Effector memory CD8-positive, alpha-beta T cell (primary cell): ENCODE results near the gene LST1.

Experiments
- ATAC-seq: fragments of 150-1000 bp; cut with Tn5 transposase; replicated peaks from 2 replicates; pipeline ENCODE4 v1.10.0; 2021; ENCODE audit warnings: mild to moderate bottlenecking, moderate library complexity
- DNase-seq, 3 experiments: peaks; one replicate each; pipeline ENCODE4 v3.0.0; 2021
- H3K27ac Mint-ChIP-seq, 2 donors: one replicate each; pipeline ENCODE4 v1.8.0; 2022; ENCODE audit warnings: mild to moderate bottlenecking in 2 of 2, mixed read lengths in 2 of 2, moderate library complexity in 2 of 2
- H3K27me3 Mint-ChIP-seq, 2 donors: one replicate each; pipeline ENCODE4 v1.8.0; 2022; ENCODE audit warnings: mixed read lengths in 2 of 2
- H3K36me3 Mint-ChIP-seq: one replicate; pipeline ENCODE4 v1.8.0; 2022; ENCODE audit warnings: mild to moderate bottlenecking, moderate library complexity, mixed read lengths; ENCODE audit not compliant: insufficient read depth
- H3K4me1 Mint-ChIP-seq, 2 donors: one replicate each; pipeline ENCODE4 v1.8.0; 2022; ENCODE audit warnings: low read depth in 2 of 2, mixed read lengths in 2 of 2
- H3K4me3 Mint-ChIP-seq, 2 donors: one replicate each; pipeline ENCODE4 v1.8.0; 2022; ENCODE audit warnings: mild to moderate bottlenecking in 2 of 2, mixed read lengths in 2 of 2, moderate library complexity in 2 of 2
- H3K9me3 Mint-ChIP-seq, 2 donors: one replicate each; pipeline ENCODE4 v1.8.0; 2022; ENCODE audit warnings: mixed read lengths in 2 of 2
- total RNA-seq, 9 experiments: gene quantifications; one replicate each; lab custom pipeline; 2026; lab: John Stamatoyannopoulos, UW

The LST1 gene
- total RNA-seq: 1.3 to 11.4 (median 3.6) reads per million in 9 experiments

DNA sequence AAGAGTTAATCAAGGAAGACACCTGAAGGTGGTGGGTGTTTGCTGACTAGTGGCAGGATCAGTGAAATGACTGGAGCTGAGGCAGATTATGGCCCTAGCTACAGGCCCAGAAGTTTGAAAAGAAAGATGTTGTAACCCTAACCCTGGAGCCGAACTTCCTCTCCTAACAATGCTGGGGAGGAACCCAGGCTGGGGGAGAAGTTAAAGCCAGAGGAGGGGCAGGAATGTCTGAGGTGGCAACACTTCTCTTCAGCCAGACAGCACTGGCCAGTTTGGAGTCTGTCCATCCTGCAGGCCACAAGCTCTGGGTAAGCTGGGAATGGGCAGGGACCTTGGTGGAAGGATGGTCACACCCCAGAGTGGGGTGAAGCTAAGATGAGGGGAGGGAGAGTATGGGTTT lies at the start of gene LST1:
TSS of gene LST1 (plus strand) at position 270 of the 400 bp plus-strand sequence. CDS start 1,023 bp downstream, outside the sequence.
- no peaks in the 10 kb centered on the region for H3K27me3 Mint-ChIP-seq
- peaks cover 29% of the 10 kb centered on the region for H3K36me3 Mint-ChIP-seq
- H3K9me3 Mint-ChIP-seq: no peaks in the 10 kb centered on the region
- peaks cover 67 to 72% of the 10 kb centered on the region in 2 donors for H3K4me1 Mint-ChIP-seq
- DNase-seq (no peak), ATAC-seq (no peak)
- H3K4me3 Mint-ChIP-seq: peak within 1 kb of the TSS; percentile 72 to 77
- H3K27ac Mint-ChIP-seq: peak within 1 kb of the TSS; percentile 88 to 95

DNA sequence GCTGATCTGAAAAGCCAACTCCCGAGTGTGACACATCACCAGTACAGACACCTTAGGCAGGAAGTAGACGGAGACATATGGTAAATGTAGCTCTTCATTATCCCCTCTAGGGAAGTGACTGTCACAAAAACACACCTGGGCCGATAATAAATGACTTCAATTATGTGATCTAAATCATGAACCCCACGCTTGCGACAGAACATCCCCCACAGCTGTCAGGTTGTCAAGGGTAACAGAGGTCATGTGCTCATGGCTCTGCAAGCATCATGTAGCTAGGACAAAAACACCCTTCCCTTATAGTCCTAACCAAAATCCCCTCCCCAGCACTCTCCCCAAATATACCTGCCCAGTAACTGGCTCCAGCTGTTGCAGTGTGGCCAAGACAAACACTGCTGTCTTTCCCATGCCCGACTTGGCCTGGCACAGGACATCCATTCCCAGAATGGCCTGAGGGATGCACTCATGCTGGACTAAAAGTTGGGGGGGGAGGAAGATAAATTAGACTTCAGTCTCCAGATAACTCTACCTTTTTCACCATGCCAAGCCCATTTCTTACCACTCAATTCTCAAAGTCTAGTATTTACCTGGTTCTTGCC lies 47.2 kb upstream of the LST1 start:
- ATAC-seq (no peak), DNase-seq (no peak)
- Mint-ChIP-seq H3K27me3 (no peaks in the 10 kb centered on the region), H3K9me3 (no peaks in the 10 kb centered on the region), H3K4me3 (peak overlapping the region; percentile 94 to 98), H3K36me3 (peaks cover 86% of the 10 kb centered on the region), H3K27ac (peak overlapping the region; percentile 92 to 99), H3K4me1 (peaks cover 40 to 47% of the 10 kb centered on the region in 2 donors)

DNA sequence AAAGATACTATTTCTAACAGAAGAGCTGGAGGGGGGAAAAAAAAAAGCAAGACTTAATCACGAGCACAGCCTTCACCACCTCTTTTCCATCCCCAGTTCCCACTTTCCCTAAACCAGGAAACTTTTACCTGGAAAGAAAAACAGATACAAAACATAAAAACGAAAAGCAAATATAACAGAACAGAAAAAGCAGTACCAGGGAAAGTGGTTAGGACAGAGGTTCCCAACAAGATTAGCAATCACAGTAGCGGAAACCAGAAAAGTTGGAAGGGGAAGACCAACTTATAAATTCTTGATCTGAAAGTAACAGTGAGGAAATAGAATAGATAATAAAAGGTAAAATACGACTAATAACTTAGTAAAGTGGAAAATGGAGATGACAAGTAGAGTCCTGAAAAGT lies 45.4 kb upstream of the LST1 start:
- no peaks in the 10 kb centered on the region for H3K27me3 Mint-ChIP-seq
- H3K36me3 Mint-ChIP-seq: peaks cover 71% of the 10 kb centered on the region

DNA sequence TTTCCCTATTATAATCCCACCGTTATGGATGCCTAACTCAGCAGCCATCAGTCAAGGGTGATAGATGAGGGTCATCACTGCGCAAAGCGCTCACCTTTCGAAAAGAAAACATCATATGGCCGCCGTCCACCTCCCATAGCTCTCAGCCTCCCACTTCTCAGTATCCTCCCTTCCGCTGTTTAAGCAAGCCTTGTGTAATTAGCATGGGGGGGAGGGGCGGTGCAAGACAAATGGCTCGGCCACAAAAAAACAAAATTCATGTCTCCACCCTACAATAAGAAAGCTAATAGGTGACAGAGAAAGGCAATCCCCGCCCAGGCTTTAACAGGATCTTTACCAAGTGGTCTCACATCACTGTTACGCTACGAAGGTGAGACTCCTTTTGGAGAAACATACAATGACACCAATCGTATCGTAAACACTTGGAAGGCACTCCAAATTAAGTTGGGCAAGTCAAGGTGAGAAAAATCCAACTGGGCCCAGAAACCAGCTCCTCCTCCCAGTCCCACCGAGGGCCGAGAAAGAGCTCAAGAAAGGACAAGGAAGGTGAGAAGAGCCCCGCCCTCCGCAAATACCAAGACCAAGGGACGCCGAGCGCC lies 44.9 kb upstream of the LST1 start:
- DNase-seq: peak; percentile 70 to 83 (median 77)
- Mint-ChIP-seq H3K27me3 (no peaks in the 10 kb centered on the region), H3K4me3 (peak overlapping the region; percentile 94 to 98), H3K9me3 (no peaks in the 10 kb centered on the region), H3K36me3 (peaks cover 66% of the 10 kb centered on the region), H3K4me1 (peaks cover 33 to 43% of the 10 kb centered on the region in 2 donors), H3K27ac (peak overlapping the region; percentile 99)
- peak; percentile 53 for ATAC-seq

More for the DNA sequence above, 45.4 kb upstream of the LST1 start:
- ATAC-seq (no peak), DNase-seq (no peak)
- H3K27ac Mint-ChIP-seq: peak overlapping the region; percentile 99
- H3K4me3 Mint-ChIP-seq: peak overlapping the region; percentile 94 to 98
- no peaks in the 10 kb centered on the region for H3K9me3 Mint-ChIP-seq
- H3K4me1 Mint-ChIP-seq: peaks cover 33 to 47% of the 10 kb centered on the region in 2 donors

DNA sequence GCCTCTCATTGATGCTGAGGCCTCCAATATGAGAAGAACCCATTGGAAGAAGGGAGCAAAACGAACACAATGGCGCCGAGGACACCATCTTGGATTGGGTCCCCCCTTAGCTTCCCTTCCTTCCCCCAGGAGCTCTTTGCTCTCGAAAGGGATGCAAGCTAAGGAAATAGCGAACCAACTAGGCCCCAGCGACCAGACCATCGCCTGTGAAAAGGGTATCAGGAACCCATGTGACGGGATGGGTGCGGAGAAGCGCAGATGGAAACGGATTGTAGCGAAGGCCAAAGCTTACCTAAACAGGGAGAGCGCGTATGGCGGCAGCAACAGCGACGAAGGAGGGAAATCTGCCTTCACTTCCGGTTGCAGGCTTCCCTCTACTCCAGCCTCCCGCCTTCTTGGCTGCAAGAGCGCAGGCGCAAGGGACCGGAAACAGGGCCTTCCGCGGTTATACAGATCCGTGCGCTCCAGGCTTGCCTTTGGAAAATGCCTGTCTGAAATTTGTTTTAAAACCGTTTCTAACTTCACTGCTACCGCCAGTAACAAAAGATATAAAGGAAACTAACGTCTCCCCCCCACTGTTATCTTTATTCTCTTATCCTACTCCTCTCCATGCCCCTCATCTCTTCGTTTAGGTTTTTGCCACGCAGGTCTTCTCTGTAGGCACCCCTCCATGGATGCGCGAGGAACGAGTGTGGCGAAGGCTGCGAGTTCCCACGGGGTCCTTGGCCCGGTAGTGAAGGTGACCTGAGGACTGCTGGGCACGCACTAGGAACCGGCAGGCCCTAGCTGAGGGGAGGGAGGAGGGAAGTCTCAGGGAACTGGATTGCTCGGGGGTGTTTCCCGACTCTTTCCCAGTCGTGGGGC lies 44.2 kb upstream of the LST1 start, which contains the start of gene DDX39B:
TSS of gene DDX39B (minus strand) at position 346 of the 864 bp plus-strand sequence. CDS start 1,471 bp downstream, outside the sequence.
- H3K4me1 Mint-ChIP-seq: peaks cover 39 to 41% of the 10 kb centered on the region in 2 donors
- peak within 1 kb of the TSS; percentile 94 to 98 for H3K4me3 Mint-ChIP-seq
- no peaks in the 10 kb centered on the region for H3K9me3 Mint-ChIP-seq
- H3K27me3 Mint-ChIP-seq: no peaks in the 10 kb centered on the region
- H3K27ac Mint-ChIP-seq: peak within 1 kb of the TSS; percentile 99
- DNase-seq: peak; percentile 86 to 90 (median 88)
- H3K36me3 Mint-ChIP-seq: peaks cover 59% of the 10 kb centered on the region
- peak; percentile 73 for ATAC-seq

DNA sequence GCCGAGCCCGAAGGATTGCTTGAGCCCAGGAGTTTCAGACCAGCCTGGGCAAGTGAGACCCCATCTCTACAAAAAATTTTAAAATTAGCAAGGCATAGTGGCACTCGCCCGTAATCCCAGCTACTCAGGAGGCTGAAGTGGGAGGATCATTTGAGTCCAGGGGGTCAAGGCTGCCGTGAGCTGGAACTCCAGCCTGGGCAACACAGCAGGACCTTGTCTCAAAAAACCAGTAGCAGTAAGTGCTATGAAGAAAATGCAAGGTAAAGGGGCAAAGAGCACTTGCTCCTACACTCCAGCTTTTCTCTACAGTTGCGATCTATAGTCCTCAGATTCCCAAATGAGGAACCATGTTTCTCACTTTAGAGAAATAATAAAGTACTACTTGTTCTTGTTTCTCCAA lies 42.4 kb upstream of the LST1 start:
- H3K36me3 Mint-ChIP-seq: peaks cover 41% of the 10 kb centered on the region
- H3K4me3 Mint-ChIP-seq: no peak overlapping the region
- H3K27me3 Mint-ChIP-seq: no peaks in the 10 kb centered on the region
- no peak overlapping the region for H3K27ac Mint-ChIP-seq
- H3K4me1 Mint-ChIP-seq: peaks cover 41 to 44% of the 10 kb centered on the region in 2 donors
- no peaks in the 10 kb centered on the region for H3K9me3 Mint-ChIP-seq
- no peak for ATAC-seq
- no peak for DNase-seq

DNA sequence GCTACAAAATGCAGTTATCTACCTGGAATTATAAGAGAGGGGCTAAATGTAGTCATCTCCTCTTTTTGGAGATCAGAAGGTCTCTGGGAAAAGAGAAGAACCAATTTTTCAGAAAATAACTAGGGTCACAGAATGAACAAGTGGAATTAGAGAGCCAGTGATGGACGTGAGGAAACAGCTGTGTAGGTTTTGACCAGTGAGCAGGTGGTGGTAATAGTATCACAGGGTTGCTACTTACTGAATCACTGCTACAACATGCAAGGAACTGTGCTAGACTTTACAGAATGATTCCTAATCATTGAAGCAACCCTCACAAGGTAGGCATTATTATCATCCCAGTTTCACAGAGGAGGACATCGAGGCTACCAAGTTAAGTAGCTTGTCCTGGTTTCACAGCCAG lies 41.4 kb upstream of the LST1 start:
- H3K4me3 Mint-ChIP-seq: no peak overlapping the region
- no peaks in the 10 kb centered on the region for H3K27me3 Mint-ChIP-seq
- H3K4me1 Mint-ChIP-seq: peaks cover 30 to 34% of the 10 kb centered on the region in 2 donors
- peaks cover 31% of the 10 kb centered on the region for H3K36me3 Mint-ChIP-seq
- no peak for ATAC-seq
- H3K9me3 Mint-ChIP-seq: no peaks in the 10 kb centered on the region
- no peak overlapping the region for H3K27ac Mint-ChIP-seq
- DNase-seq: no peak

DNA sequence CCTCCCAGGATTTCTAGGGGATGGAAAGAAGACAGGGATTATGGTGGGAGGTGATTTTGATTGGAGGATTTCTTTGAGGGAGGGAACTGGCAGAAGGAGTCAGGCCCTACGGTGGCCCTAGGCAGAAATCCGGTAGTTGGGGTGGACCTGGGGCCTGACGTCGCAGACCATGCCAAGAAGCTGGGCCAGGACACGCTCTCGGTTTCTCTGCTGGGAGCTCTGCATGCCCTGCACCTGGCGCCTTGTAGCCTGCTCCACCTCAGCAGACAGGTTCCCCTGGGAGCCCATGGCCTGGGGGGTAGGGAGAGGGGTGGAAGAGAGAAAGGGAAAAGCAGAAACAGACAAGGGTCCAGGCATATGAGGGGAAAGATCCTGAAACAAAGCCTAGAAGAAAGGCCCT lies 40.8 kb upstream of the LST1 start:
- Mint-ChIP-seq H3K4me3 (no peak overlapping the region), H3K36me3 (peaks cover 25% of the 10 kb centered on the region), H3K27me3 (no peaks in the 10 kb centered on the region), H3K4me1 (peaks cover 24 to 28% of the 10 kb centered on the region in 2 donors), H3K27ac (no peak overlapping the region), H3K9me3 (no peaks in the 10 kb centered on the region)
- ATAC-seq: no peak
- no peak for DNase-seq

DNA sequence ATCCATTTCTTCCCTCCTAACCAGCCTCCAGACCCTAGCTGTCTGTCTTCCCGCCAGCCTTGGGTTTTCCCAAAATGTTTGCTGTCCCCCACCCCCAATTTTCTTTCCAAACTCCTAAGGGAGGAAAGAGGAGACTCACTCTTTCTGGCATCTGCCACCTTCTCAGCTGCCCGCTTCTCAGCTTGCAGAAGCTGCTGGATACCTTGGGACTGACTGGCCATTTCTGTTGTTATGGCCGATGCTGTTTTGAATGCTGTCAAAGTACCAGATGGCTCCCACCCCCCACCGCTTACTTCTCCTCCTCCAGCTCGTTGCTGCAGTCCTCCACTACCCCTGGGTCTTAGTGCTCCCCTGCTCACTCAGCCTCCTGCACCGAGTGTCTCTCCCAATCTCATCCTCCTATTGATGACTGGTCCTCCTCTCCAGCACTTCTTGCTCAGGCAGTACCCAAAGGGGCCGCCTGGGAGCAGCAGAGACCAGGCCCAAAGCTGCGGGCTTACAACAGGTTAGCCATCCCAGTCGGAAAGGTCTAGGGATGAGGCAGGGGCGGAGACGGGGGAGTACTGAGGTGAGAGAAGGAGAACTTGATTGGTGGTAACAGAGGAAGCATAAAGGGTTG lies 39.6 kb upstream of the LST1 start, which contains the start of gene ATP6V1G2:
TSS of gene ATP6V1G2 (minus strand) at position 270 of the 619 bp plus-strand sequence. CDS start at position 221, 49 bp downstream.
- ATAC-seq (peak; percentile 52), DNase-seq (peak; percentile 72 to 87 (median 77))
- Mint-ChIP-seq H3K36me3 (peaks cover 15% of the 10 kb centered on the region), H3K9me3 (no peaks in the 10 kb centered on the region), H3K4me1 (peaks cover 17 to 23% of the 10 kb centered on the region in 2 donors), H3K27me3 (no peaks in the 10 kb centered on the region), H3K4me3 (peak within 1 kb of the TSS; percentile 89), H3K27ac (peak within 1 kb of the TSS; percentile 91 to 96)

DNA sequence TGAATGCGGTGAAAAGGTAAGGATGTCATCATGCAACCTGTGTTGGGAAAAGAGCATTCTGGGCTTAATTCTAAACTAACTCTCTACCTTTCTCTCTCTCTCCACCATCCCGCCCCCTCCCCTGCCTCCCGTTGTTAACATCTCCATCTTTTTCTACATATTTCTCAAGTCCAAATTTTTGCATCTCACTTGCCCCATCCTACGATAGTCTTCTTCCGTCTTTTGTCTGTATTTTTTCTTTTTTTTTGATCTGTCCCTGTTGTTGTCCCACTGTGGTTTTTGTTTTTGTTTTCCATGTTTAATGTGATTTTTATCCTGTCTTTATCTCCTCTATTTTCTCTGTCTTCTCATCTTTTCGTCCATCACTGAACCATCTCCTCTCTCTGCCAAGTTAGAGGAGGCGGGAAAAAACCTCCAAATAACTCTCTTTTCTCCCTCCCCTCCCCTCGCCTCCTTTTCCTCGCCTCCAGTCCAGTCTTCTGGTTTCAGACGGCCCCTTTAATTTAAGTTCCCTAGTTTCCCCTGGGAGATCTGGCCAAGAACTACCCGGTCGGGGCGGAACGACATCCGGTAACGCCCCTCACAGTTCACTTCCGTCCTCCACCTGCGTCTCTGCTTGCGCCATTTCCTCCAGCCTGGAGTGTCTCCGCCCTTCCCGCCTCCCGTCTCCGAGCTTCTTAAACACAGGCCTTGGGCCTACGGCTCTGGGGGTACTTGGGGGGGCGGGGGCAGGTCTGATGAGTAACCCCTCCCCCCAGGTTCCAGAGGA lies 38.9 kb upstream of the LST1 start, which contains the start of gene NFKBIL1:
TSS of gene NFKBIL1 (plus strand) at position 651 of the 769 bp plus-strand sequence. CDS start at position 738, 87 bp downstream.
- Mint-ChIP-seq H3K4me1 (peaks cover 16 to 24% of the 10 kb centered on the region in 2 donors), H3K4me3 (peak within 1 kb of the TSS; percentile 89), H3K9me3 (no peaks in the 10 kb centered on the region), H3K27ac (peak within 1 kb of the TSS; percentile 91 to 96), H3K27me3 (no peaks in the 10 kb centered on the region), H3K36me3 (peaks cover 9% of the 10 kb centered on the region)
- DNase-seq (peak; percentile 76 to 77 (median 77)), ATAC-seq (peak; percentile 86)

DNA sequence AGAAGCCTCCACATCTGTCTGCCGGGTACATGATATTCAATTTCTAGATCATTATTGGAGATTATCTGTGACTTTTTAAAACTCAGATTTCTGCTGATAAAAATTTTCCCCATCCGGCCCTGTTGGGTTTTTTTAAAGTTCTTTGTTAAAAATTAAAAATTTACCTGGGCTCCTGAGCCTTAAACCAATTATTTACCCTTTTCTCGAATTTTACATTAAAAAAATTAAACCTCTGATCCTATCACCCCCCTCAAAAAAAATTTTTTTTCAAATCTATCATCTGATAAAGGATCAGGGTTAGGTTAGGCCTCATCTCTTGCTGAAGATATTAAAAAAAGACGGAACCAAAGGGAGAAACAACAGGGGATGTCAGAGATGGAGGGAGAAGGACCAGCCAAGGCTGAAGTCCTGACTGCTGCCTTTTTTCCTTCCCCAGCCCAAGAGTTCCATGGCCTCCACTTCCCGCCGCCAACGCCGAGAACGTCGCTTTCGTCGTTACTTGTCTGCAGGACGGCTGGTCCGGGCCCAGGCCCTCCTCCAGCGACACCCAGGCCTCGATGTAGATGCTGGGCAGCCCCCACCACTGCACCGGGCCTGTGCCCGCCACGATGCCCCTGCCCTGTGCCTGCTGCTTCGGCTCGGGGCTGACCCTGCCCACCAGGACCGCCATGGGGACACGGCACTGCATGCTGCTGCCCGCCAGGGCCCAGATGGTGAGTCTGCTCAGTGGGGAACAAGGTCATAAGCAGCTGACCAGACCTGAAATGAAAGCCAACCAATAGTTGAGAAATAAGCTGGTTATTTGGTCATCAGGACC lies 38.1 kb upstream of the LST1 start:
- H3K36me3 Mint-ChIP-seq: peaks cover 12% of the 10 kb centered on the region
- peak overlapping the region; percentile 89 for H3K4me3 Mint-ChIP-seq
- H3K4me1 Mint-ChIP-seq: peaks cover 16 to 24% of the 10 kb centered on the region in 2 donors
- ATAC-seq: no peak
- H3K27me3 Mint-ChIP-seq: no peaks in the 10 kb centered on the region
- no peaks in the 10 kb centered on the region for H3K9me3 Mint-ChIP-seq
- no peak for DNase-seq
- peak overlapping the region; percentile 91 to 96 for H3K27ac Mint-ChIP-seq

DNA sequence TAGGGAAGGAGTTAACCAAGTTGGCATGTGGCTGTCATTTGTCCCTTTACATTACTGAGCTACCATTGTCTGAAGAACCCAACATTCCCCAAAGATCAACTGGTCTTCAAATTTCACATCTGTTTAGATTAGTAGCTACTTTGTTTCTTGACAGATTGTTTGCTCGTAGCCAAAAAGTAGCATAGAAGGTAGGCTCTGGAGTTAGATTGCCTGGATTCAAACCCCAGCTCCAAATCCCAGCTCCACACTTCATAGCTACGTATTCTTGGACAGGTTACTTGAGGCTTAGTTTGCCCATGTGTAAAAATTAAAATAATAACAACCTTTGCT lies 37.6 kb upstream of the LST1 start:
- Mint-ChIP-seq H3K4me3 (peak overlapping the region; percentile 89), H3K27me3 (no peaks in the 10 kb centered on the region), H3K27ac (peak overlapping the region in 1 of 2 donors; percentile 96), H3K9me3 (no peaks in the 10 kb centered on the region), H3K36me3 (peaks cover 13% of the 10 kb centered on the region), H3K4me1 (peaks cover 16 to 24% of the 10 kb centered on the region in 2 donors)
- ATAC-seq: no peak
- DNase-seq: no peak
